ENCODE data around the gene QRFP. TPM values are rescaled to one million over a fixed set of nuclear protein-coding genes. Genes with fewer than 3 reads are reported as not detected.

The QRFP gene
- total RNA-seq, 1 experiment from 2014 or later: not detected

GRCh38 chr9:130920762-130921299 lies 24.2 kb upstream of the QRFP start:
- Histone ChIP-seq H3K79me2 (ENCODE audit: insufficient read depth, low read length) (no peaks in the 10 kb centered on the region), H3K18ac (ENCODE audit: insufficient read length, low read depth, low read length) (no peak overlapping the region), H4K20me1 (ENCODE audit: control insufficient read depth, insufficient read depth, insufficient read length) (no peaks in the 10 kb centered on the region), H3K4me2 (ENCODE audit: insufficient read depth, insufficient read length, low read length) (no peak overlapping the region), H3T11ph (ENCODE audit: low read length) (no peak overlapping the region), H2BK20ac (ENCODE audit: low read depth, low read length, poor library complexity, severe bottlenecking) (no peak overlapping the region), H4K8ac (replicated peaks; ENCODE audit: insufficient read length, low read depth, low read length) (no peak overlapping the region), H3K14ac (ENCODE audit: insufficient read depth, low read length) (no peak overlapping the region), H3K79me1 (ENCODE audit: insufficient read depth, low read depth, low read length, poor library complexity, severe bottlenecking) (no peaks in the 10 kb centered on the region), H3K9me3 (ENCODE audit: control insufficient read depth, low read depth, low read length) (no peaks in the 10 kb centered on the region), H3K56ac (ENCODE audit: insufficient read length, low read depth, low read length) (no peak overlapping the region), H3K9ac (ENCODE audit: extremely low read depth, insufficient read length, low read length) (no peak overlapping the region), H4K91ac (ENCODE audit: insufficient read length, low read depth, low read length) (no peak overlapping the region), H2BK12ac (ENCODE audit: insufficient read length, low read depth, low read length) (no peak overlapping the region), H3K4ac (ENCODE audit: low read depth, low read length) (no peak overlapping the region), H3K27ac (ENCODE audit: insufficient read length, low read depth, low read length) (no peak overlapping the region), H3K23ac (ENCODE audit: insufficient read length, low read depth, low read length) (no peak overlapping the region), H2AK5ac (ENCODE audit: insufficient read length, low read length) (no peak overlapping the region), H3K27me3 (ENCODE audit: insufficient read depth, low read length) (no peaks in the 10 kb centered on the region), H2AFZ (ENCODE audit: low read length) (no peak overlapping the region), H4K5ac (ENCODE audit: insufficient read length, low read depth, low read length) (no peak overlapping the region), H2BK120ac (ENCODE audit: low read depth, low read length, poor library complexity, severe bottlenecking) (no peak overlapping the region), H3K4me1 (ENCODE audit: insufficient read depth, low read length) (no peaks in the 10 kb centered on the region), H2BK5ac (ENCODE audit: insufficient read length, low read length) (no peak overlapping the region), H3K23me2 (ENCODE audit: insufficient read length, low read depth, low read length, poor library complexity, severe bottlenecking) (no peaks in the 10 kb centered on the region), H2BK15ac (ENCODE audit: low read depth, low read length) (no peak overlapping the region)
- Mint-ChIP-seq H3K4me1 (peaks cover 8 to 37% of the 10 kb centered on the region in 2 experiments), H3K9me3 (no peaks in the 10 kb centered on the region), H3K27ac (no peak overlapping the region), H3K27me3 (ENCODE audit: low read depth) (no peaks in the 10 kb centered on the region; the same call in 1 of the 2 replicates), H3K36me3 (ENCODE audit: insufficient read depth in 1 of 3, low read depth in 3 of 3) (no peaks in the 10 kb centered on the region), H3K4me3 (no peak overlapping the region)
- no peak for DNase-seq
- WGBS (ENCODE audit: extremely low coverage, insufficient read length, low lambda C conversion rate): no CpG with 5 or more reads among the region's 14 CpGs
- TF ChIP-seq CTCF (conservative IDR thresholded peaks at IDR 0.05): no peak
